Measurements from ENCODE around the gene TMEM167B. TPM values are rescaled to one million over a fixed set of nuclear protein-coding genes. Genes with fewer than 3 reads are reported as not detected.
"Not testable (repeated sequence)": the region's sequence is repeated elsewhere in the genome, so short reads cannot be mapped to it uniquely, and the experiment has no call there.

Gene TMEM167B
- 31.5 TPM for total RNA-seq
- long read RNA-seq, transcript TMEM167B-201 (3 exons, 3,730 nt) = major isoform, 26 of 30 reads
- long read RNA-seq, partial matches to known transcripts = 0 of 30 reads
- long read RNA-seq, other reads (novel, unspliced or antisense) = 3 of 30 reads

DNA sequence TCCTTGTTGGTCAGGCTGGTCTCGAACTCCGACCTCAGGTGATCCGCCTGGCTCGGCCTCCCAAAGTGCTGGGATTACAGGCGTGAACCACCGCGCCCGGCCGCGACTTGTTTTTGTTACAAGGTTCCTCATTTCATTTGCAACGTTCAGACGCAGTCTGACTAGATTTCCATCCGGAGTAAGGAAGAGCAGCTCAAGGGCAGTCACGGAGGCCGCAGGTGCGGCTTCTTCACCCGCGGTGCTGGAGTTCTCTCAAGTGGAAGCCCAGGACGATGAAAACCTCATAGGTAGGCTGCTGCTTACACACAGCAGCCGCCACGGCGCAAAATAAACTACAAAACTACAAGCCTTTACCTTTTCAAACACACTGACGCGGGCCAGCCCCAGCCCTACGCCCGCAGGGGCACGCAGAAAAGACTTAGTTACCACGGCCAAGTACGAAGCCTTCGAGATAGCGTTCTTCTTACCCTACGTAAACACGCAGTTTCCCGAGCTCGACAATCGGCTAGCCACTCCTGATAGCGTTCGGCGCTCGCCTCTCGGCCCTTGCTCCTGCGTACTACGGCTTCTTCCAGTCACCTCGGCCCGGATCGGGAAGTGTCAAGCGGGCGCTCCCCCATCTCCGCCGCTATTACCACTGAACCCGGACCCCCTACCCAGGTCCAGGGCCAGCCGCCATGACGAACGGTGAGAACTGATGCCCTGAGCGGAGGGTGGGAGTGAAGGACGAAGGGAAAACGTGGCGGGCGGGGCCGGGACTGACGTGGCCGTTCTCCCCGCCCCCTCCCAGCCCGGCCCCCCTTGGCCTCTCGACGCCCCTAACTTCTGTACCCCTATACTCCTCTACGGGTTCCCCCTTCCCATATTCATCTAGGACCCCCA, at the start of gene TMEM167B:
TMEM167B (plus strand) TSS at position 569 of the 882 bp plus-strand sequence; CDS start at position 678, 109 bp downstream.
- intact Hi-C loops (cut with micrococcal nuclease) = no loop called here
- peak; percentile 93 for DNase-seq
- ATAC-seq = peak; percentile 96

DNA sequence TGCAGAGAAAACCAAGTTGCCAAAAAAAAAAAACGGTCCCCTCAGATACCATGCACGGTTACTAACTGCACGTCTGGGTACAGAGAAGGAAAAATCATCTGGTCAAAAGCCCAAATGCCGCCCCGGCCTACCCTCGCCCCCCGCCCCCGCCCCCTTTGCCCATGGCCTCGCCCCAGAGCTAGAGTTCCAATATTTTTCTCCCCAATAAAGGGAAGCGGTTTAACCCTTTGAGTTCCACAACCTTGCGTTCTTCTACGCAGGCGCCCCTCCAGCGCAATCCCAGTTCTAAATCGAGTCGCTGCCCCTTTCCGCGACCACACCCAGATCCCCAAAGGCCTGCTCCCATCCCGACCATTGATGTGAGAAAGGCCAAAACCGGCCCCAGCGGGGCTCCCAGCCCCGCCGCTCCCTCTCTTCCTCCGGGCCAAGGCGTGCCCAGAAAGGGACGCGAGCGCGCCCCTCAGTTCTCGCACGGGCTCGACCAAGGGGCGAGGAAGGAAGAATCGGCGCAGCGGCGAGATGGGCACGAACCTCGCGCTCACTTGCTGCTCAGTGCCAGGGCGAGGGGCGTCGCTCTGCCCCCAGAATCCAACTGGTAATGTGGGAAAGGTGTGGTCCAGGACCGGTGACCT, 49.5 kb upstream of the TMEM167B start:
- ATAC-seq (peak; percentile 35), DNase-seq (peak; percentile 47)
- intact Hi-C loops (cut with micrococcal nuclease) = no loop called here

DNA sequence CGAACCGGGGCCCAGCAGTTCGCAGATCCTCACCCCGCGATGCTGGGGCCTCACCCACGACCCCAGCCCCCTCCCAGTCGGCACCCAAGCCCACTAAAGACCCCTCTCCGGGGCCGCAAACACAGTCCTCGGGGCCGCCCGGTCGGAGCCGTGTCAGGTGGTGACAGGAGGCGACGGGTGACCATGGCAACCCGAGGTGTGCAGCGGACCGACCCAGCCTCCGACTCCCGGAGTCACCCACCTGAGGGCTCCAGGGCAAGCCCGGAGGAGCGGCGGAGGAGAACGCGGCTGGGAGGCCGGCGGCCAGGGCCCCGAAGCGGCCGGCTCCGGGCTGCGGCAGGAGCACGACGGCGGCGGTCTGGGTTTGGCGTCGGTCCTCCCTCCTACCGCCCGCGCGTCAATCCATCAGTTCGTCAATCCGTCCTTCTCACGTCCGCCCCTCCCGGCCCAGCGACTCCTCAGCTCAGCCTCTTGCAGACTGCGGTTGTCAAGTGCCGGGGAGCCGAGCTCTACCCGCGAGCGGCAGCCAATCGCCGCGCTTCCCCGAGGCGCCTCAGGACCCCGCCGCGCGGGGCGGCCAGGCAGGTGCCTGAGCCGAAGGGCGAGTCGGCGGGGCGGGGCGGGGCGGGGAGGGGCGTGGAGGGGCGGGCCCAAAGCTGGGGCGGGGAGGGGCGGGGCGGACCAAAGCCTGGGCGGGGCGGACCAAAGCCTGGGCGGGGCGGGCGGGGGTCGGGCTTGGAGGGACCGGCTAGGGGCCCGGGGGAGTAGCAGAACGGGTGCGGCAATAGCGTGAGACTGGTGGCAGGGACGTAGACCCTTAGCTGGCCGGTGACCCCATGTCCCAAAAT, 48.7 kb upstream of the TMEM167B start, which contains the start of gene WDR47:
WDR47 (minus strand) TSS at position 482 of the 848 bp plus-strand sequence. CDS start 18,590 bp downstream, outside the sequence.
- intact Hi-C loops (cut with micrococcal nuclease) = no loop called here
- DNase-seq (peak; percentile 98), ATAC-seq (peak; percentile 99)

DNA sequence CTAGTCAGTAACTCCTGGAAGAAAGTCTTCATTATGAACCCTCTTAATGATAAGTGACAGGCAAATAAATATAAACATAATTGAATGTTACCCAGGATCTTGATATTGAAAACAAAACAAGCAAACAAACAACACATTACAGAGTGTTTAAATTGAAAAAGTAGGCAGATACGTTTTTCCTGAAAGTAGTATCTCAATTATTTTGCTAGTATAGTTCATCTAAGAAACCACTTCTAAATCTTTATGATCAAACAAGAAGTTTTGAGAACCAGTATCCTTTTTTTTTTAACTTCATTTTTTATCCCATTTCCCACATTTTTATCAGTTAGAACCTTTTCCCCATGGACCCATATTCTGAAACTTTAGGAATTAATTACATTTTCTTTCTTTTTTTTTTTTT, 45.0 kb upstream of the TMEM167B start:
- DNase-seq (no peak), ATAC-seq (no peak)
- intact Hi-C loops (cut with micrococcal nuclease) = no loop called here

DNA sequence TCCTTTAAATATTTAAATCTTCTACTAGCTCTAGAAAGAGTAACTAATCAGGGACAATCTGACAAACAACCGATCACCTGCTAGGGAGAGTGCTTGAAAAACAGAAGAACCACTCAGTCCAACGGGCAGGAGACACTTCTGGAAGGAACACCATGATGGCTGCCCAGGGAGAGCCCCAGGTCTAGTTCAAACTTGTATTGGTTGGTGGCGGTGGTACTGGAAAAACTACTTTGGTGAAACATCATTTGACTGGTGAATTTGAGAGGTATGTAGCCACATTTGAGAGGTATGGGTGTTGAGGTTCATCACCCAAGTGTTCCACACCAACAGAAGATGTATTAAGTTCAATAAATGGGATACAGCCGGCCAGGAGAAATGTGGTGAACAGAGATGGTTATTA, 43.9 kb upstream of the TMEM167B start:
- ATAC-seq (no peak), DNase-seq (no peak)
- intact Hi-C loops (cut with micrococcal nuclease) = no loop called here

DNA sequence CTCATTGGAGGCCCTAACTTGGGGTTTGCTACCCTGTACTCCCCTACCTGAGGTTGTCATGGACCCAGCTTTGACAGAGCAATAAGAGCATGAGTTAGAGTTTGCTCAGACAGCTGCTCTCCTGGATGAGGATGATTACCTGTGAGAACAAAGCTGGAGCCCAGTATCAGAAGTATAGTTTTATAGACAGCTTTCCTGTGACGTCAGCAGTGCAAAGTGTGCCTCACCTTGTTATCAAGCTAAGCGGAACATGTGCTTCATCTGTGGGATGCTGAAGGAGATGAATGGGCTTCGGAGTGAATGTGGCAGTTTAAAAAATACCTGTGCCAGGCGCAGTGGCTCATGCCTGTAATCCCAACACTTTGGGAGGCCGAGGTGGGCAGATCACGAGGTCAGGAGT, 43.2 kb upstream of the TMEM167B start:
- intact Hi-C loops (cut with micrococcal nuclease) = no loop called here
- DNase-seq (no peak), ATAC-seq (no peak)

DNA sequence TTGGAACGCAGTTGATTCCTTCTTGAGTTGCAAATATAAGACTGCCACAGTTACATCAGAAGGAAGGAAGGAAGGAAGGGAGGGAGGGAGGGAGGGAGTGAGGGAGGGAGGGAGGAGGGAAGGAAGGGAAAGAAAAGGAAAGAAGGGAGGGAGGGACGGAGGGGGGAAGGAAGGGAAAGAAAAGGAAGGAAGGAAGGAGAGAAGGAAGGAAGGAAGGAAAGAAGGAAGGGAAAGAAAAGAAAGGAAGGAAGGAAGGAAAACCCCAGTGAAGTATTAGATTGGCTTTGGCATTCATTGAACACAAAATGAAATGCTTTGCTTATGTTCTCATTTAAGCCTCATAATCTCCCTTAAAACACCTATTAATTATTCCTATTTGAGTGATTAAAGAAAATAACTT, 42.2 kb upstream of the TMEM167B start:
- DNase-seq = no peak
- intact Hi-C loops (cut with micrococcal nuclease) = no loop called here
- no peak for ATAC-seq

DNA sequence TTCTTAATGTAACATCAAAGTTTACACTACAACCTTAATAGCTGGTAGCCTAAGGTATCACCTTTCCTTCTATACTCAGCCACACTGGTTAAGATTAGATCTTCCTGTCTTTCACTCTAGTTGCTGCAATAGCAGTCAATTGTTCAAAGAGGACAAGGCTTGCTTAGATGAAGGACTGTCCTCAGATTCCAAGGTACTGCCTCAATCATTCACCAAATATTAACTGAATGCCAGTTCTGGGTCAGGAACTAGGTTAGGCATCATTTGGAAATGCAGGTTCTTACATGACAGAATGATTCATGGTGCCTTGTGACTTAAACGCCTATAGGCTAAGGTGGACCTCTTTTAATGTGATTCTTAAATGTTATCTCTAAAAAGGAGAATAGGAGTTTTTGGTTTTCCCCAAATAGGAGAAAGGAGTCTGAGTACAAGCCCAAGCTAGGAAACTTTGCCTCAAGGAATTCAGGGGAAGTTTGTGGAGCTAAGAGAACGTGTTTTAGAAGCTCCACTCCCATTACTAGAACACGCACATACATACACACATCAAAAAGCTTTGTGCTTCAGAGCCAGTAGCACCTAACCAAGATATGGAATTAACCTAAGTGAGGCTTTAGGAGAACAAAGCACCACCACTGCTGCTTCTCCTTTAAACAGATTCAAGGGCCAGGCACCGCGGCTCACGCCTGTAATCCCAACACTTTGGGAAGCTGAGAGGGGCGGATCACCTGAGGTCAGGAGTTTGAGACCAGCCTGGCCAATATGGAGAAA, 40.2 kb upstream of the TMEM167B start:
- ATAC-seq (no peak), DNase-seq (no peak)
- intact Hi-C loops (cut with micrococcal nuclease) = no loop called here

DNA sequence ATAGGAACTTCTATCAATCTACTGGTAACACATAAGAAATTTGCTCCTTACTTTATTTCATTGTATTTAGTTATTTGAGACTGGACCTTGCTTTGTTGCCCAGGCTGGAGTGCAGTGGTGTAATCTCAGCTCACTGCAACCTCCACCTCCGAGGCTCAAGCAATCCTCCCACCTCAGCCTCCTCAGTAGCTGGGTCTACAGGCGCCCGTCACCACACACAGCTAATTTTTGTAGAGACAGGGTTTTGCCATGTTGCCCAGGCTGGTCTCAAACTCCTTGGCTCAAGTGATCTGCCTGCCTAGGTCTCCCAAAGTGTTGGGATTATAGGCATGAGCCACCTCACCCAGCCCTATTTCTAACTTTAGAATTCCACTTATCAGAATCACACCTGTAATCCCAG, 38.4 kb upstream of the TMEM167B start:
- DNase-seq; ATAC-seq; intact Hi-C loops (cut with micrococcal nuclease): not testable (repeated sequence)

DNA sequence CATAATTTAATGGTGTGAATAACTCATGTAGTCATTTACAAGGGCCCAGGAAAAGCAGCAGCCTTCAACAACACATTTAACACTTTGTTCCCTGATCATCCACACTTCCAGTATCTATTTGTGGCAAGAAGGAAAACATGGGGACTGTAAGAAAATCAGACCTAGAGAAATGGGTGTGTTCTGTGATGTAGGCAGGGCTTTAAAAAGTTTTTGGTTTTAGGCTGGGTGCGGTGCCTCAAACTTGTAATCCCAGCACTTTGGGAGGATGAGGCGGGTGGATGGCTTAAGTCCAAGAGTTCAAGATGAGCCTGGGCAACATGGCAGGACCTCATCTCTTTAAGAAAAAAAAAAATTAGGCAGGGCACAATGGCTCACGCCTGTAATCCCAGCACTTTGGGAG, 34.5 kb upstream of the TMEM167B start:
- intact Hi-C loops (cut with micrococcal nuclease) = no loop called here
- no peak for DNase-seq

DNA sequence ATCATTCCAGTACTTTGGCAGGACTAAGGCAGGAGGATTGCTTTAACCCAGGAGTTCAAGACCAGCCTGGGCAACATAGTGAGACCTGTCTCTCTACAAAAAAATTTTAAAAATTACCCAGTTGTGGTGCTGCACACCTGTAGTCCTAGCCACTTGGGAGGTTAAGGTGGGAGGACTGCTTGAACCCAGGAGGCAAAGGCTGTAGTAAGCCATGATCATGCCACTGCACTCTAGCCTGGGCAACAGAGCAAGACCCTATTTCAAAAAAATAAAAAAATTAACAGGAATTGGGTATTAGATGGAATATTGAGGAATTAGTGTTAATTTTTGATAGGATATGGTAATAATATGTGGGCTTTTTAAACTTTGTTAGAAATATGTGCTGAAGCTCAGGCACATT, 31.5 kb upstream of the TMEM167B start:
- intact Hi-C loops (cut with micrococcal nuclease) = no loop called here
- DNase-seq = no peak
- no peak for ATAC-seq

More for the DNA sequence above, 34.5 kb upstream of the TMEM167B start:
- ATAC-seq = no peak

DNA sequence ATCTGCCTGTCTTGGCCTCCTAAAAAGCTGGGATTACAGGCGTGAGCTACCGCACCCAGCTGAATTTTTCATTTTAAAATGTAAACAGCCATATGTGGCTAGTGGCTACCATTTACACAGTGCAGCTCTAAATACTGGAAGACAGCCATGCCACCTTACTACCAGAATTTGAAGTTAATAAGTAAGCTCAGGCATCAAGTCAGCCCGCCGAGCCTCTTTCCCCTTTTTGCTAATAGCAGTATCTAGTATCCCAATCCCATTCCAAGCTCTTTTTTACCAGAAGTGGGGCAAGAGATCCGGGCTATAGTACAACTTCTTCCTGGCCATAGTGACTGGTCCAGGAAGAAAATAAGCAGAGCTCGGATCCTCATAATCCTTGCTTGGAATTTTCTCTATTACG, 29.9 kb upstream of the TMEM167B start:
- intact Hi-C loops (cut with micrococcal nuclease) = no loop called here
- DNase-seq (no peak), ATAC-seq (no peak)

DNA sequence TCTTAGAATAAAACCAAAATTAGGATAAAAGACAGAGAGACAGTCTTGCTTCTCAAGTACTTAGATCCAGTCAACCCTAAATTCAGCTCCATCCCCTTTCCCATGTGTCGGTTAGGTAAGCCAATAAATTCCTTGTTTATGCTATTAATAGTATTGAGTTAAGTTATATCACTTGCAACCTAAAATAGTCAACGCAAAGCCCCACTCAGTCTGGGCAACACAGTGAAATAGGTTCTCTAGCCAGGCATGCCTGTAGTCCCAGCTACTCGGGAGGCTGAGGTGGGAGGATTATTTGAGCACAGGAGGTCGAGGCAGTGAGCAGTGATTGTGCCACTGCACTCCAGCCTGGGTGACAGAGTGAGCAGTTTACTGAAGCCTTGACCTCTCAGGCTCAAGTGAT, 29.4 kb upstream of the TMEM167B start:
- ATAC-seq (peak; percentile 65), DNase-seq (no peak)
- intact Hi-C loops (cut with micrococcal nuclease) = no loop called here

DNA sequence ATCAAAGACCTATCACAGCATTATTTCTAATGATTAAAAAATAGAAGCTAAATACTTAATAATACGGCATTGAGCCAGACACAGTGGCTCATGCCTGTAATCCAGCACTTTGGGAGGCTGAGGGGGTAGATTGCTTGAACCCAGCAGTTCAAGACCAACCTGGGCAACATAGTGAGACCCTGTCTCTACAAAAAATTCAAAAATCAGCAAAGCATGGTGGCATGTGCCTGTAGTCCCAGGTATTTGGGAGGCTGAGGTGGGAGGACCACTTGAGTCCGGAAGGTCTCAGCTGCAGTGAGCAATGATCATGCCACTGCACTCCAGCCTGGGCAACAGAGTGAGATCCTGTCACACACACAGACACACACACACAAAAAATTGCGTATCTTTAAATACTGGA, 25.4 kb upstream of the TMEM167B start:
- intact Hi-C loops (cut with micrococcal nuclease) = no loop called here
- ATAC-seq (no peak), DNase-seq (no peak)

DNA sequence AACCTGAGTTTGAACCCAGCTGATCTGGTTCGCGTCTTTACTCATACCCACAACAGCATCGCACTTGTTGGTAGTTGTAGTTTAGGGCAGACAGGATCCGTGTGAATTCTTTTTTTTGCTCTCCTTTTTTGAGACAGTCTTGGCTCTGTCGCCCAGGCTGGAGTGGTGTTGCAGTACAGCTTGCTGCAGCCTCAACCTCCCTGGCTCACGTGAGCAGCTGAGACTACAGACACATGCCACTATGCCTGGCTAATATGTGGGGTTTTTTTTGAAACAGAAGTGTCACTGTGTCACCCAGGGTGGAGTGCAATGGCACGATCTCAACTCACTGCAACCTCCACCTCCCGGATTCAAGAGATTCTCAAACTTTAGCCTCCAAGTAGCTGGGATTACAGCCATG, 22.7 kb upstream of the TMEM167B start:
- DNase-seq (no peak), ATAC-seq (peak; percentile 29)
- intact Hi-C loops (cut with micrococcal nuclease) = no loop called here

DNA sequence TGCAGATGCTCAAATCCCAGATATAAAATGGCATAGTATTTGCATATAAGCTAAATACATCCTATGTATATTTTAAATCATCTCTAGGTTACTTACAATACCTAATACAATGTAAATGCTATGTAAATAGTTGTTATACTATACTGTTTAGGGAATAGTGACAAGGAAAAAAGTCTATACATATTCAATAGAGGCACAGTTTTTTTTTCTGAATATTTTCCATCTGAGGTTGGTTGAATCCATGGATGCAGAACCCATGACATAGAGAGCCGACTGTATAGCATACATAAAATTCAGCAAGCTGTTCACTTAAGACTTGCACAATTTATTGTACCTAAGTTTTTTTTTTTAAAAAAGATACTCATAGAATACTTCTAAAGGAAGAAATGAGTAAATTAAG, 21.3 kb upstream of the TMEM167B start:
- DNase-seq (no peak), ATAC-seq (no peak)
- intact Hi-C loops (cut with micrococcal nuclease) = no loop called here

DNA sequence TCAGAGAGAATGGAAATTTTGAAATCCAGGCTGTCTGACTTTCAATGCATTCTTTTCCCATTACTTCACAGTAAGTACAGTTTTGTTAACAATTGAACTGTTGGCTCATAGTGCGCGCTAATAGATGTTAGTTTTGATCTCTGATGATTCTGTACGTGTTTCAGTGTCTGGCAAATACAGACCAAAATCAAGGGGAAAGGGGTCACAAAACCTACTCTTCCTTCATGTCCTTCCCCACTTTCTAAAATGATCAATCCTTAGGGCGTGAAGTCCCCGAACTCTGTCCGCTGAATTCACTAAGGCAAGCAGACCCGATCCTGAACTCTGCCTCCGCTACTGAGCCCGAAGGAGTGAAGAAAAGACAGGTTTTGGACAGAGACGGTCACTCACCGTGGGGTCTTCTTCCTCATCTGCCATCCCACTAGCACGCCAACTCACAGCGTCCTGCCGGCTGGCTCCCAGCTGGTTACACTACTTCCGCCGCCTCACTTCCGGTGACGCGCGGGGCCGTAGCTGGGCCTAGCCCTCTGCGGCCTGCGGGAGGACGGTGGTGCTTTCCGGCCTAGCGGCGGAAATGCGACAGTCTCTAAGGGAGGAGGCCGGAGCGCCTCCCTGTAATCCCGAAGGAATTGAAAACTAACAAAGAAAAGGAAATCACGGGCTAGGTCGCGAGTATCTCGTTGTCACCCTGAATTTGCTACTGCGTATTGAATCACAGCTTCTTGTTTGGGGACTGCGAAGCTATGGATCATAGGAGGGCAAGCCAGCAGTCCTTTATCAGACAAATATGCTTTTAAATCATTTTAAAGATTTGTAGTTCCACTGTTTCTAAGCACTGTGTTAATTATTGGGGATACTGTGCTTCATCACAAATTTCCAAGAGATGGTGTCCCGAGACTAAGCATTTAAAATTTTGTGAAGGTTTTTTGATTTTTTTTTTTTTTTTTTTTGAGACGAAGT, 14.8 kb upstream of the TMEM167B start, which contains the start of gene TAF13:
TAF13 (minus strand) TSS at position 473 of the 960 bp plus-strand sequence; CDS start at position 417, 56 bp downstream.
- peak; percentile 100 for ATAC-seq
- intact Hi-C loops (cut with micrococcal nuclease) = no loop called here
- DNase-seq = peak; percentile 97
